ENCODE results near the gene CEP63. TPM values are rescaled to one million over a fixed set of nuclear protein-coding genes. Genes with fewer than 3 reads are reported as not detected.

Gene CEP63
- polyA plus RNA-seq, 1 experiment: 16.3 TPM

GRCh38 chr3:134606033-134607025, 120.5 kb downstream of the CEP63 start:
- ChIA-PET POLR2A (no interaction called here), CTCF (interaction anchor here (0.5 to 3.0 kb wide), 3 partner anchors 35 to 149 kb away, joined by 4 to 15 read pairs (median 4); no protein-coding TSS in a partner anchor)
- Histone ChIP-seq H3K4me3 (ENCODE audit: low read depth, low read length) (no peak overlapping the region), H3K27me3 (ENCODE audit: control insufficient read depth, insufficient read depth, low read length) (peaks cover 21% of the 10 kb centered on the region), H3K27ac (ENCODE audit: low read depth, low read length) (no peak overlapping the region), H3K9me3 (ENCODE audit: control insufficient read depth, insufficient read depth, low read length) (no peaks in the 10 kb centered on the region)
- DNase-seq (ENCODE audit: low read depth, low spot score): no peak
- no peak for TF ChIP-seq CTCF (IDR thresholded peaks at IDR 0.05; ENCODE audit: low read depth, low read length)

- no peak for DNase-seq (ENCODE audit: low read depth, low spot score)
- peaks cover 21% of the 10 kb centered on the region for H3K27me3 ChIP-seq (ENCODE audit: control insufficient read depth, insufficient read depth, low read length)
- TF ChIP-seq CTCF (IDR thresholded peaks at IDR 0.05; ENCODE audit: low read depth, low read length): no peak
- no peak overlapping the region for H3K27ac ChIP-seq (ENCODE audit: low read depth, low read length)
- H3K4me3 ChIP-seq (ENCODE audit: low read depth, low read length): no peak overlapping the region
- no peaks in the 10 kb centered on the region for H3K9me3 ChIP-seq (ENCODE audit: control insufficient read depth, insufficient read depth, low read length)
- CTCF ChIA-PET: interaction anchor here (0.6 to 3.0 kb wide), 4 partner anchors 33 to 201 kb away, joined by 3 to 15 read pairs (median 4); no protein-coding TSS in a partner anchor
- POLR2A ChIA-PET: no interaction called here
Measured at GRCh38 chr3:134607054-134608022, 121.5 kb downstream of the CEP63 start.

- POLR2A ChIA-PET: no interaction called here
- no peak overlapping the region for H3K4me3 ChIP-seq (ENCODE audit: low read depth, low read length)
- TF ChIP-seq CTCF (IDR thresholded peaks at IDR 0.05; ENCODE audit: low read depth, low read length): no peak
- H3K27ac ChIP-seq (ENCODE audit: low read depth, low read length): no peak overlapping the region
- DNase-seq (ENCODE audit: low read depth, low spot score): no peak
- H3K27me3 ChIP-seq (ENCODE audit: control insufficient read depth, insufficient read depth, low read length): peaks cover 24% of the 10 kb centered on the region
- CTCF ChIA-PET: interaction anchor here (1.2 to 3.0 kb wide), 3 partner anchors 8 to 147 kb away, joined by 4 to 15 read pairs (median 4); no protein-coding TSS in a partner anchor
- H3K9me3 ChIP-seq (ENCODE audit: control insufficient read depth, insufficient read depth, low read length): no peaks in the 10 kb centered on the region
Measured at GRCh38 chr3:134608023-134608770, 122.3 kb downstream of the CEP63 start.

GRCh38 chr3:134608771-134609435, 123.0 kb downstream of the CEP63 start:
- ChIA-PET POLR2A (no interaction called here), CTCF (interaction anchor here (1.2 to 3.0 kb wide), 3 partner anchors 9 to 146 kb away, joined by 4 to 15 read pairs (median 4); no protein-coding TSS in a partner anchor)
- no peak for TF ChIP-seq CTCF (IDR thresholded peaks at IDR 0.05; ENCODE audit: low read depth, low read length)
- no peak for DNase-seq (ENCODE audit: low read depth, low spot score)
- Histone ChIP-seq H3K4me3 (ENCODE audit: low read depth, low read length) (no peak overlapping the region), H3K27me3 (ENCODE audit: control insufficient read depth, insufficient read depth, low read length) (peaks cover 26% of the 10 kb centered on the region), H3K9me3 (ENCODE audit: control insufficient read depth, insufficient read depth, low read length) (no peaks in the 10 kb centered on the region), H3K27ac (ENCODE audit: low read depth, low read length) (no peak overlapping the region)
